ENCODE results near the gene AKAP9.
"Not testable (repeated sequence)": the region's sequence is repeated elsewhere in the genome, so short reads cannot be mapped to it uniquely, and the experiment has no call there.

The AKAP9 gene

GRCh38 chr7:91967513-91967912 is 26.9 kb downstream of the AKAP9 start:
- H2AK5ac ChIP-seq (ENCODE audit: low read length); H3K4ac ChIP-seq (ENCODE audit: low read depth, low read length); H2AFZ ChIP-seq (ENCODE audit: insufficient read depth, low read length, poor library complexity); H3K27ac ChIP-seq (ENCODE audit: low read depth, low read length); H3K9ac ChIP-seq (ENCODE audit: low read length); H4K8ac ChIP-seq (ENCODE audit: low read depth, low read length); H3K36me3 ChIP-seq (ENCODE audit: control insufficient read depth in 1 of 2, insufficient read depth in 2 of 2, low read length in 2 of 2); H3K79me1 ChIP-seq (ENCODE audit: low read length); H3K27me3 ChIP-seq (ENCODE audit: insufficient read depth, low read length); H4K91ac ChIP-seq (ENCODE audit: low read depth, low read length); H3K4me1 ChIP-seq (ENCODE audit: control insufficient read depth in 1 of 2, insufficient read depth in 2 of 2, low read length in 2 of 2); H2BK120ac ChIP-seq (ENCODE audit: insufficient read depth, low read length, poor library complexity); H3K23ac ChIP-seq (ENCODE audit: low read length); H3K18ac ChIP-seq (ENCODE audit: low read length); H2BK12ac ChIP-seq (ENCODE audit: low read length); H3K14ac ChIP-seq (ENCODE audit: low read length); H3K4me2 ChIP-seq (ENCODE audit: low read length); H4K12ac ChIP-seq (ENCODE audit: low read depth, low read length); H3K4me3 ChIP-seq (ENCODE audit: low read depth, low read length); H3K79me2 ChIP-seq (ENCODE audit: control insufficient read depth, insufficient read depth, low read length, poor library complexity); DNase-seq; H2BK5ac ChIP-seq (ENCODE audit: low read depth, low read length, poor library complexity); H3K9me3 ChIP-seq (ENCODE audit: insufficient read depth, low read depth, low read length): not testable (repeated sequence)
- WGBS (ENCODE audit: extremely low coverage, insufficient coverage, insufficient read length): no CpG with 5 or more reads among the region's 2 CpGs

GRCh38 chr7:91973639-91974038 is 33.0 kb downstream of the AKAP9 start:
- H2BK5ac ChIP-seq (ENCODE audit: low read depth, low read length, poor library complexity): no peak overlapping the region
- no peak for DNase-seq
- no peak overlapping the region for H3K23ac ChIP-seq (ENCODE audit: low read length)
- H3K79me1 ChIP-seq (ENCODE audit: low read length): no peaks in the 10 kb centered on the region
- no peak overlapping the region for H3K18ac ChIP-seq (ENCODE audit: low read length)
- no peaks in the 10 kb centered on the region for H3K36me3 ChIP-seq (ENCODE audit: control insufficient read depth in 1 of 2, insufficient read depth in 2 of 2, low read length in 2 of 2)
- no peaks in the 10 kb centered on the region for H3K79me2 ChIP-seq (ENCODE audit: control insufficient read depth, insufficient read depth, low read length, poor library complexity)
- H2AK5ac ChIP-seq (ENCODE audit: low read length): no peak overlapping the region
- H3K27me3 ChIP-seq (ENCODE audit: insufficient read depth, low read length): no peaks in the 10 kb centered on the region
- WGBS (ENCODE audit: extremely low coverage, insufficient coverage, insufficient read length): no CpG with 5 or more reads among the region's 5 CpGs
- H3K4me2 ChIP-seq (ENCODE audit: low read length): no peak overlapping the region
- H4K8ac ChIP-seq (ENCODE audit: low read depth, low read length): no peak overlapping the region
- no peak overlapping the region for H4K91ac ChIP-seq (ENCODE audit: low read depth, low read length)
- no peak overlapping the region for H3K27ac ChIP-seq (ENCODE audit: low read depth, low read length)
- no peak overlapping the region for H3K14ac ChIP-seq (ENCODE audit: low read length)
- H3K4me3 ChIP-seq (ENCODE audit: low read depth, low read length): no peak overlapping the region
- no peak overlapping the region for H2AFZ ChIP-seq (ENCODE audit: insufficient read depth, low read length, poor library complexity)
- no peaks in the 10 kb centered on the region for H3K4me1 ChIP-seq (ENCODE audit: control insufficient read depth in 1 of 2, insufficient read depth in 2 of 2, low read length in 2 of 2)
- no peak overlapping the region for H4K12ac ChIP-seq (ENCODE audit: low read depth, low read length)
- no peak overlapping the region for H3K4ac ChIP-seq (ENCODE audit: low read depth, low read length)
- no peak overlapping the region for H2BK120ac ChIP-seq (ENCODE audit: insufficient read depth, low read length, poor library complexity)
- H3K9ac ChIP-seq (ENCODE audit: low read length): no peak overlapping the region
- no peaks in the 10 kb centered on the region for H3K9me3 ChIP-seq (ENCODE audit: insufficient read depth, low read depth, low read length)
- no peak overlapping the region for H2BK12ac ChIP-seq (ENCODE audit: low read length)

- Histone ChIP-seq H3K4me1 (ENCODE audit: control insufficient read depth in 1 of 2, insufficient read depth in 2 of 2, low read length in 2 of 2) (no peaks in the 10 kb centered on the region), H2AK5ac (ENCODE audit: low read length) (no peak overlapping the region), H2AFZ (ENCODE audit: insufficient read depth, low read length, poor library complexity) (no peak overlapping the region), H3K79me2 (ENCODE audit: control insufficient read depth, insufficient read depth, low read length, poor library complexity) (no peaks in the 10 kb centered on the region), H3K27ac (ENCODE audit: low read depth, low read length) (no peak overlapping the region), H3K14ac (ENCODE audit: low read length) (no peak overlapping the region), H4K91ac (ENCODE audit: low read depth, low read length) (no peak overlapping the region), H3K4ac (ENCODE audit: low read depth, low read length) (no peak overlapping the region), H3K79me1 (ENCODE audit: low read length) (no peaks in the 10 kb centered on the region), H3K23ac (ENCODE audit: low read length) (no peak overlapping the region), H2BK120ac (ENCODE audit: insufficient read depth, low read length, poor library complexity) (no peak overlapping the region), H3K9ac (ENCODE audit: low read length) (no peak overlapping the region), H2BK12ac (ENCODE audit: low read length) (no peak overlapping the region), H3K4me3 (ENCODE audit: low read depth, low read length) (no peak overlapping the region), H3K9me3 (ENCODE audit: insufficient read depth, low read depth, low read length) (no peaks in the 10 kb centered on the region), H3K27me3 (ENCODE audit: insufficient read depth, low read length) (no peaks in the 10 kb centered on the region), H4K8ac (ENCODE audit: low read depth, low read length) (no peak overlapping the region), H3K4me2 (ENCODE audit: low read length) (no peak overlapping the region), H3K18ac (ENCODE audit: low read length) (no peak overlapping the region), H2BK5ac (ENCODE audit: low read depth, low read length, poor library complexity) (no peak overlapping the region), H3K36me3 (ENCODE audit: control insufficient read depth in 1 of 2, insufficient read depth in 2 of 2, low read length in 2 of 2) (no peaks in the 10 kb centered on the region), H4K12ac (ENCODE audit: low read depth, low read length) (no peak overlapping the region)
- no peak for DNase-seq
Observed at GRCh38 chr7:91974066-91974465, 33.4 kb downstream of the AKAP9 start.

GRCh38 chr7:91976743-91977142 is 36.1 kb downstream of the AKAP9 start:
- no peak overlapping the region for H4K8ac ChIP-seq (ENCODE audit: low read depth, low read length)
- no peak for DNase-seq
- H2BK5ac ChIP-seq (ENCODE audit: low read depth, low read length, poor library complexity): no peak overlapping the region
- WGBS (ENCODE audit: extremely low coverage, insufficient coverage, insufficient read length): no CpG with 5 or more reads among the region's 4 CpGs
- H3K4me3 ChIP-seq (ENCODE audit: low read depth, low read length): no peak overlapping the region
- H4K91ac ChIP-seq (ENCODE audit: low read depth, low read length): no peak overlapping the region
- no peak overlapping the region for H2BK12ac ChIP-seq (ENCODE audit: low read length)
- H4K12ac ChIP-seq (ENCODE audit: low read depth, low read length): no peak overlapping the region
- H3K9ac ChIP-seq (ENCODE audit: low read length): no peak overlapping the region
- no peak overlapping the region for H2BK120ac ChIP-seq (ENCODE audit: insufficient read depth, low read length, poor library complexity)
- H3K4ac ChIP-seq (ENCODE audit: low read depth, low read length): no peak overlapping the region
- H3K14ac ChIP-seq (ENCODE audit: low read length): no peak overlapping the region
- H3K27me3 ChIP-seq (ENCODE audit: insufficient read depth, low read length): no peaks in the 10 kb centered on the region
- H3K23ac ChIP-seq (ENCODE audit: low read length): no peak overlapping the region
- no peak overlapping the region for H3K27ac ChIP-seq (ENCODE audit: low read depth, low read length)
- H3K4me2 ChIP-seq (ENCODE audit: low read length): no peak overlapping the region
- H3K9me3 ChIP-seq (ENCODE audit: insufficient read depth, low read depth, low read length): no peaks in the 10 kb centered on the region
- no peak overlapping the region for H2AK5ac ChIP-seq (ENCODE audit: low read length)
- H3K79me1 ChIP-seq (ENCODE audit: low read length): no peaks in the 10 kb centered on the region
- H3K36me3 ChIP-seq (ENCODE audit: control insufficient read depth in 1 of 2, insufficient read depth in 2 of 2, low read length in 2 of 2): peaks cover 0 to 1% of the 10 kb centered on the region in 2 experiments
- H2AFZ ChIP-seq (ENCODE audit: insufficient read depth, low read length, poor library complexity): no peak overlapping the region
- H3K79me2 ChIP-seq (ENCODE audit: control insufficient read depth, insufficient read depth, low read length, poor library complexity): no peaks in the 10 kb centered on the region
- no peaks in the 10 kb centered on the region for H3K4me1 ChIP-seq (ENCODE audit: control insufficient read depth in 1 of 2, insufficient read depth in 2 of 2, low read length in 2 of 2)
- H3K18ac ChIP-seq (ENCODE audit: low read length): no peak overlapping the region

Measured in trophoblast cell (in vitro differentiated cells and primary cell).